ENCODE measurements around the gene SYNM. TPM values are rescaled to one million over a fixed set of nuclear protein-coding genes. Genes with fewer than 3 reads are reported as not detected.

Gene SYNM
- total RNA-seq, 1 donor from 2014 or later = 378 TPM

DNA sequence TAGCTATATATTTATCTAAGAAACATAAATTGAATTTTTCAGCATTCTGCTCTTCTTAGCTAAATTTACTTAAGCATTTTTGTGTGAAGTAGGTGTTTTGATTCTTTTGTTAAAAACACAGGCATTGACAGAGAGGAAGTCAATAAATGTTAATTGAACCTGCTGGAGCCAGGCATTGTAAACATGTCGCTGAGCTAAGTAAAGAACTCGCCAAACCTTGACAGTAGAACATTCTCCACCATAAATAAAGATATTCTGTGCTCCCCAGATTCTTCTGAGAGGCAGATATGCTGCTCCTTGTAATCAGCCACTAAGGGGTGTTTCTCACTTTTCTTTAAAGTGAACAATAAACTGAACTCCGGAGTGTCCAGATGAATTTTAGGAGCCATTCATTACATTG, 38.4 kb downstream of the SYNM start:
- Histone ChIP-seq H3K9me3 (replicated peaks) (no peaks in the 10 kb centered on the region), H3K4me3 (no peak overlapping the region), H3K4me1 (peaks cover 37% of the 10 kb centered on the region), H3K36me3 (peaks cover 5% of the 10 kb centered on the region), H3K27me3 (ENCODE audit: low read depth) (no peaks in the 10 kb centered on the region), H3K27ac (replicated peaks) (peak overlapping the region; percentile 71)
- DNase-seq = no peak
- intact Hi-C loops (cut with micrococcal nuclease) = no loop called here
- TF ChIP-seq, protein P1, sequence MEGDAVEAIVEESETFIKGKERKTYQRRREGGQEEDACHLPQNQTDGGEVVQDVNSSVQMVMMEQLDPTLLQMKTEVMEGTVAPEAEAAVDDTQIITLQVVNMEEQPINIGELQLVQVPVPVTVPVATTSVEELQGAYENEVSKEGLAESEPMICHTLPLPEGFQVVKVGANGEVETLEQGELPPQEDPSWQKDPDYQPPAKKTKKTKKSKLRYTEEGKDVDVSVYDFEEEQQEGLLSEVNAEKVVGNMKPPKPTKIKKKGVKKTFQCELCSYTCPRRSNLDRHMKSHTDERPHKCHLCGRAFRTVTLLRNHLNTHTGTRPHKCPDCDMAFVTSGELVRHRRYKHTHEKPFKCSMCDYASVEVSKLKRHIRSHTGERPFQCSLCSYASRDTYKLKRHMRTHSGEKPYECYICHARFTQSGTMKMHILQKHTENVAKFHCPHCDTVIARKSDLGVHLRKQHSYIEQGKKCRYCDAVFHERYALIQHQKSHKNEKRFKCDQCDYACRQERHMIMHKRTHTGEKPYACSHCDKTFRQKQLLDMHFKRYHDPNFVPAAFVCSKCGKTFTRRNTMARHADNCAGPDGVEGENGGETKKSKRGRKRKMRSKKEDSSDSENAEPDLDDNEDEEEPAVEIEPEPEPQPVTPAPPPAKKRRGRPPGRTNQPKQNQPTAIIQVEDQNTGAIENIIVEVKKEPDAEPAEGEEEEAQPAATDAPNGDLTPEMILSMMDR (IDR thresholded peaks at IDR 0.05; ENCODE audit: borderline replicate concordance) = no peak

DNA sequence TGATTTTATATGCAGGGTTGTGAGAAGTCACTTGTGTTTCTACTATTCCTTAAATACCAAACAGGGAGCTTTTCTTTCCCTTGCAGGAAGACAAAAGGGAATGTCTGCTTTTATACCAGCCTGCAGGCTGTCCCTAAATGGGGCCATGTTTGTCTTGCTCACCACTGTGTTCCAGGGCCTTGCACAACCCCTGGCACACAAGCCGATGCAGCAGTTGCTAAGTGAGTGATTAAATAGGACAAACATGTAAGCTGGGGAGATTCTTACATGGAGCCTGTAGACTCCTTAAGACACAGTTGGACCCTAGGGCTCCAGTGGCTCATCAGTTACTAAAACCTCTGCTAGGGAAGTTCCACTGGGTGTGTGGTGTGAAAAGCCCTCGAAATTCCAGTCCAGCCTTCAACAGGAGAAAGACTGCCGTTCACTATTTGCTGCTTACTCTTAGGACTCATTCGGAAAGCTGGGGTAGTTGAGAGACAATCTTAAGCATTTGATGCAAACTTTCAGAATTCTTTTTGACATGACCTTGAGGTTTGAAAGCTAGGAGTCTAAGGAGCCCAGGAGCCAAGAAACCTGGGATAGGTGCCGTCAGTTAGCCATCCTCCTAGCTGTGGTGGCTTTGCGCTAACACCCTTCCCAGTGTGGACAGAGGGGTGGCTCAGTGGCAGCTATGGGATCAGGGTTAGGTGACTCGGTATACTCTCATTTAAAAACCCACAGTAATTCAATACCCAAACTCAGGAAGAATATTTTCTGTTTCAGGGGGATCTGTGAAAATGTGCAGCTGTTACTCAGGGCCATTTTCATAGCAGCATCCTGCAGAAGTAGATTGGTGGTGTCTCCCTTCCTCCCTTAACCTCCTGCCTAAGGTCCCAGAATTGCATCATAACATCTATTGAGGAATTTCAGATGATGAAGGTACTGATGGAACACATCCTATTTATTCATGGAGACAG, 39.1 kb downstream of the SYNM start:
- no peaks in the 10 kb centered on the region for H3K9me3 ChIP-seq (replicated peaks)
- H3K27me3 ChIP-seq (ENCODE audit: low read depth) = no peaks in the 10 kb centered on the region
- H3K27ac ChIP-seq (replicated peaks) = peak overlapping the region; percentile 71
- intact Hi-C loops (cut with micrococcal nuclease) = no loop called here
- H3K4me3 ChIP-seq = no peak overlapping the region
- H3K36me3 ChIP-seq = peaks cover 5% of the 10 kb centered on the region
- TF ChIP-seq, protein P1 (IDR thresholded peaks at IDR 0.05; ENCODE audit: borderline replicate concordance) = no peak
- DNase-seq = peak; percentile 73
- H3K4me1 ChIP-seq = peaks cover 37% of the 10 kb centered on the region

DNA sequence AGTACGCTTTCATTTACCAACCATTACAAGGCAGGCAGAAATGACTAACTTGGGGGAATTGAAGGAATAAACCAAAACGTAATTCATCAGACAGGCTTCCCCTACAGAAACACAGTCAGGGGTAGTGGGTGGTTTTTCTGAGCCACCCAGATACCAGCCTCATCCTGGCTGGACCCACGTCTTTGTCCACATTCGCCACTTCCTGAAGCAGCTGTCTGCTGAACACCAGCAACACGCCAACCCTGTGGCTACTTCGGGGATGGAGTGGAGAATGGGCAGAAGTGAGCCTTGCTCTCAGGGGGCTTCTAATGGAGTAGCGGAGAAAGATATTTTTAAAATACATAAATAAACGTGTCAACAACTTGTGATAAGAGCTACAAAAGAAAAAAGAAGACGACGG, 40.1 kb downstream of the SYNM start:
- Histone ChIP-seq H3K36me3 (peaks cover 5% of the 10 kb centered on the region), H3K4me1 (peaks cover 47% of the 10 kb centered on the region), H3K27ac (replicated peaks) (no peak overlapping the region), H3K4me3 (no peak overlapping the region), H3K9me3 (replicated peaks) (no peaks in the 10 kb centered on the region), H3K27me3 (ENCODE audit: low read depth) (no peaks in the 10 kb centered on the region)
- no peak for DNase-seq
- intact Hi-C loops (cut with micrococcal nuclease) = no loop called here
- TF ChIP-seq, protein P1 (IDR thresholded peaks at IDR 0.05; ENCODE audit: borderline replicate concordance) = no peak

DNA sequence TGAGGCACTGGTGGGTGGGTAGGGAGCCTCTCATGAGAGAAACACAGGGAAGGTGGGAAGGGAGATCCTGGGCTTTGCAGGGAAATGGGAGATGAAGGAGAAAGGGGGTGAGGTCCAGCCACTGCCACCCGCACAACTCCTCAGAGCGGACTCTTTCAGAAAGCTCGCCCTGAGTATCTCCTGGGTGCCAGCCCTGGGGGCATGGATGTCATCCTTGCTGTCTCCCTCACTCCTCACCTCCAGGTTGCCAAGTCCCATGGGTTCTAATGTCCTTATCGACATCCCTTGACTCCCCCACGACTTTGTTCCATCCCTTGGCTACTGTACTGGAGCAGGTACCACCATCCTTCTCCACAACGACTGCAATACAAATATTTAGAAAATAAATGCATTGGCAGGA, 40.9 kb downstream of the SYNM start:
- intact Hi-C loops (cut with micrococcal nuclease) = no loop called here
- peaks cover 47% of the 10 kb centered on the region for H3K4me1 ChIP-seq
- DNase-seq = no peak
- H3K4me3 ChIP-seq = no peak overlapping the region
- TF ChIP-seq, protein P1 (IDR thresholded peaks at IDR 0.05; ENCODE audit: borderline replicate concordance) = no peak
- peaks cover 10% of the 10 kb centered on the region for H3K36me3 ChIP-seq
- H3K9me3 ChIP-seq (replicated peaks) = no peaks in the 10 kb centered on the region
- H3K27ac ChIP-seq (replicated peaks) = no peak overlapping the region
- H3K27me3 ChIP-seq (ENCODE audit: low read depth) = no peaks in the 10 kb centered on the region

DNA sequence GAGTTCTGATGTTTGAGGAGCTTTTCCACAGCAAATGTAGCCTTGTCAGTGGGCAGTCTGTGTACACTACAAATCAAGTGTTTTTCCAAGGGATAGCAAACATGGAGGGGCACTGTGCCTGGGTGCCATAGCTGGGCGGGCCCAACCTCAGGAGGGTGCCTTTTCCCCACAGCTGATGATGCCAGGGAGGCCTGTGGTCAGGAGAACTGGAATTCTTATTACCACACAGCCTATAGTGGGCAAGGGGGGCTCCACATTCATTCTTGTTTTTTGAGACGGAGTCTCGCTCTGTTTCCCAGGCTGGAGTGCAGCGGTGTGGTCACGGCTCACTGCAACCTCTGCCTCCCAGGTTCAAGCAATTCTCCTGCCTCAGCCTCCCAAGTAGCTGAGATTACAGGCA, 41.8 kb downstream of the SYNM start:
- Histone ChIP-seq H3K4me3 (no peak overlapping the region), H3K4me1 (peaks cover 45% of the 10 kb centered on the region), H3K27ac (replicated peaks) (no peak overlapping the region), H3K36me3 (peaks cover 14% of the 10 kb centered on the region), H3K9me3 (replicated peaks) (no peaks in the 10 kb centered on the region), H3K27me3 (ENCODE audit: low read depth) (no peaks in the 10 kb centered on the region)
- TF ChIP-seq, protein P1 (IDR thresholded peaks at IDR 0.05; ENCODE audit: borderline replicate concordance) = no peak
- intact Hi-C loops (cut with micrococcal nuclease) = no loop called here
- no peak for DNase-seq
